Large intestine (tissue), 3 donors: Measurements from ENCODE around the gene TMC7. TPM values are rescaled to one million over a fixed set of nuclear protein-coding genes. Genes with fewer than 3 reads are reported as not detected.
A peak's percentile ranks its signal among the peaks of the same experiment; 100 is the strongest.

Experiments
- DNase-seq, 2 donors: peaks; one replicate each; pipeline versions ENCODE4 v3.0.0 to v3.0.0-alpha.2; 2013
- H3K27ac ChIP-seq: one replicate; pipeline ENCODE4 v1.5.1; 2013; ENCODE audit warnings: low read length
- H3K27me3 ChIP-seq: 2 replicates; pipeline ENCODE4 v1.6.1; 2013; ENCODE audit warnings: low read length; ENCODE audit not compliant: control insufficient read depth, insufficient read depth
- H3K36me3 ChIP-seq: 2 replicates; pipeline ENCODE4 v1.6.1; 2013; ENCODE audit warnings: low read length; ENCODE audit not compliant: control insufficient read depth, insufficient read depth
- H3K4me1 ChIP-seq: one replicate; pipeline ENCODE4 v1.6.1; 2013; ENCODE audit warnings: low read length; ENCODE audit not compliant: control insufficient read depth, insufficient read depth
- H3K4me3 ChIP-seq: one replicate; pipeline ENCODE4 v1.5.1; 2013; ENCODE audit warnings: low read length
- H3K9me3 ChIP-seq: one replicate; pipeline ENCODE4 v1.6.1; 2013; ENCODE audit warnings: mild to moderate bottlenecking, low read depth, low read length, moderate library complexity; ENCODE audit not compliant: control insufficient read depth
- WGBS: methylation state at CpG from one replicate; pipeline ENCODE4 v1.1.5; 2013; ENCODE audit warnings: low lambda C conversion rate; ENCODE audit not compliant: insufficient coverage; 5-methylcytosine and 5-hydroxymethylcytosine counted together
- polyA plus RNA-seq: library from polyadenylated mRNA; unstranded; fragments of 120-200 nt; gene quantifications from one replicate; pipeline ENCODE4 v1.2.1, GENCODE V29; 2013

TMC7 gene
- polyA plus RNA-seq, 1 donor, result 7.7 TPM

GRCh38 chr16:19086322-19087199, 102.8 kb downstream of the TMC7 start:
- Histone ChIP-seq H3K27me3 (no peaks in the 10 kb centered on the region), H3K36me3 (peaks cover 2% of the 10 kb centered on the region), H3K4me1 (peaks cover 10% of the 10 kb centered on the region), H3K9me3 (no peaks in the 10 kb centered on the region), H3K27ac (peak overlapping the region; percentile 18), H3K4me3 (peak overlapping the region; percentile 49)
- peak; percentile 86 to 89 for DNase-seq
- no CpG with 5 or more reads among the region's 52 CpGs for WGBS

- H3K9me3 ChIP-seq, result no peaks in the 10 kb centered on the region
- H3K27ac ChIP-seq, result no peak overlapping the region
Observed at GRCh38 chr16:19088341-19088916, 104.7 kb downstream of the TMC7 start.

GRCh38 chr16:19089410-19089955, 105.7 kb downstream of the TMC7 start:
- no peak for DNase-seq
- Histone ChIP-seq H3K36me3 (no peaks in the 10 kb centered on the region), H3K27ac (no peak overlapping the region), H3K4me3 (no peak overlapping the region), H3K4me1 (peaks cover 10% of the 10 kb centered on the region), H3K27me3 (no peaks in the 10 kb centered on the region), H3K9me3 (no peaks in the 10 kb centered on the region)
- WGBS, result no CpG with 5 or more reads among the region's 3 CpGs

More at GRCh38 chr16:19088341-19088916, 104.7 kb downstream of the TMC7 start:
- WGBS, result 66% methylated on average over 3 of the region's 5 CpGs
- Histone ChIP-seq H3K27me3 (no peaks in the 10 kb centered on the region), H3K4me3 (no peak overlapping the region), H3K4me1 (peaks cover 10% of the 10 kb centered on the region), H3K36me3 (no peaks in the 10 kb centered on the region)
- DNase-seq, result no peak

DNA sequence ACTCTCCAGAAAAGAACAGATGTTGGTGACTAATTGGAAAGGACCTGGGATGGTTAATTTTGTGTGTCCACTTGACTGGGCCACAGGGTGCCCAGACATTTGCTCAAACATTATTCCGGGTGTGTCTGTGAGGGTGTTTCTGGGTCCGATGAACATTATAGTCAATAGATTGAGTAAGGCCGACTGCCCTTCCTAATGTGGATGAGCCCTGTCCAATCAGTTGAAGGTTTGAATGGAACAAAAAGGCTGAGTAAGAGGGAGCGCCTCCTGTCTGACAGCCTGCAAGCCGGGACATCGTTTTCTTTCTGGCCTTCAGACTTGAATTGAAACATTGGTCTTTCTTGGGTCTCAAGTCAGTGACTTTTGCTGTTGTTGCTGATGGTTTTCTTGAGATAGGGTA, 107.2 kb downstream of the TMC7 start:
- H3K4me3 ChIP-seq, result no peak overlapping the region
- no CpG with 5 or more reads among the region's 6 CpGs for WGBS

GRCh38 chr16:19092653-19093410, 109.1 kb downstream of the TMC7 start:
- Histone ChIP-seq H3K36me3 (no peaks in the 10 kb centered on the region), H3K9me3 (no peaks in the 10 kb centered on the region), H3K4me1 (no peaks in the 10 kb centered on the region), H3K27me3 (no peaks in the 10 kb centered on the region), H3K27ac (no peak overlapping the region), H3K4me3 (no peak overlapping the region)
- no peak for DNase-seq
- no CpG with 5 or more reads among the region's 2 CpGs for WGBS

More for the DNA sequence above, 107.2 kb downstream of the TMC7 start:
- Histone ChIP-seq H3K36me3 (no peaks in the 10 kb centered on the region), H3K9me3 (no peaks in the 10 kb centered on the region), H3K27me3 (no peaks in the 10 kb centered on the region), H3K4me1 (peaks cover 8% of the 10 kb centered on the region), H3K27ac (no peak overlapping the region)
- no peak for DNase-seq

DNA sequence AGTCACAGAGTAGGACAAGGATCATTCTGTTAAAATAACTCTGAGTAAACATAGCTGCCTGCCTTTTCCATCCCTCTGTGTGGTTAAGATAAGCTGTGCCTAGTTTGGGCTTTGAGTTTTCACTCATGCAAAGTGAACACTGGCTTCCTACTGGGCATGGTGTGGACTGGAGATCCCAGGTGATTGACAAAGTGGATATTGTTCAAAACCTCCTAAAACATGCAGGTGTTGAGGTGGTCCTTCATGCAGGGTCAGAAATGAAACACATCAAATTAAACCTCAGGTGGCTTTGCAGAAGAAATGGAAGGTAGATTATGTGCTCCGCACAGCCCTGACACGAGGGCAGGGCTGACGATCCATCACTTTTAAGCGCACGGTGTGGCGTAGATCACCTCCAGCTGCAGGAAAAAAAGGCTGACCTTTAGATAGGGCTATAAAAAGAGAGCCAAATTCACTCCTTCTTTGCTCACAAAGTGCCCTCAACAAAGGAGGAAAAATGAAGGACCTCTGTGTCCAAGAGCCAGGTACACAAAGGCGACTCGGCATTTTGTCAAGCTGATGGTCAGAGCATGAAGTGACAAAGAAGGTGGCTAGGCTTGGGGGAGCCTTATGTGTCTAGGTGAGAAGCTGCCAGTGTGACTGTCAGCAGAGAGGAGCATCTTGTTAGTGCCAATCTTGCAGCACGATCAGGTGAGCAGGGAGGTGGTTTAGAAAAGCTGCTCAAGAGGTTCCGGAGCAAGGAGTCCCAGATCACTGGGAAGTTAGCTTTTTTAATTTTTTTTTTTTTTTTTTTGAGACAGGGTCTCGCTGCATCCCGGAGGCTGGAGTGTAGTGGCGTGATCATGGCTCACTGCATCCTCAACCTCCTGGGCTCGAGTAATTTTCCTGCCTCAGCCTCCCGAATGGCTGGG, 110.2 kb downstream of the TMC7 start:
- H3K27ac ChIP-seq, result no peak overlapping the region
- WGBS, result no CpG with 5 or more reads among the region's 15 CpGs
- no peaks in the 10 kb centered on the region for H3K36me3 ChIP-seq
- no peaks in the 10 kb centered on the region for H3K4me1 ChIP-seq
- no peak overlapping the region for H3K4me3 ChIP-seq
- no peaks in the 10 kb centered on the region for H3K9me3 ChIP-seq
- no peaks in the 10 kb centered on the region for H3K27me3 ChIP-seq
- no peak for DNase-seq

DNA sequence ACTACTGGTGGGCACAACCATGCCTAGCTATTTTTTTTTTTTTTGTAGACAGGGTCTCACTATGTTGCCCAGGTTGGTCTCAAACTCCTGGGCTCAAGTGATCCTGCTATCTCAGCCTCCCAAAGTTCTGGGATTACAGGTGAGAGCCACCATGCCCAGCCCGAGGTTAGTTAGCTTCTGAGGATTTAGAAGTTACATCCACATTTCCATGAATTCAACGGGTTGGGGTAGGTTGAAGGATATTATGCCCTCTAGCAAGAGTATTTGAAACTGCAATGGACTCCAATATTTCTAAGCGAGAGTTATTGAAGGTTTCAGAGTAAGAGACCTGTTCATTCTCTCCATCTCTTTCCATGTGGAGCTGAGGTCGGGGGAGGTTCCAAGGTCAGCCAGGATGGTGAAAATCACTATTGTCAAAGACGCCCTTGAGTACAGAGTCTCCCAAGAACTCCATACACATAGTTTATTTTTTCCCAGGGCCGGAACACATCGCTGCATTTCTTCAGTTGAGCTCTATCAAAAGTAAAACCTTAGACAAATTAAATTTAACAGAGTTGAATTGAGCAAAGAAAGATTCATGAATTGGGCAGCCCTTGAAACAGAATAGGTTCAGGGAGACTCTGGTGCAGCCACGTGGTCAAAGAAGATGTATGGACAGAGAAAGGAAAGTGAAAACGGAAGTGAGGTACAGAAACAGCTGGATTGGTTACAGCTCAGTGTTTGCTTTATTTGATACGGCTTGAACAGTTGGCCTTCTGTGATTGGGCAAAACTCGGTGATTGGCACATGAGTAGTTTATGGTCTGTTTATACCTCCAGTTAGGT, 111.0 kb downstream of the TMC7 start:
- H3K27me3 ChIP-seq, result no peaks in the 10 kb centered on the region
- H3K4me3 ChIP-seq, result no peak overlapping the region
- no peaks in the 10 kb centered on the region for H3K4me1 ChIP-seq
- peak in 1 of 2 donors; percentile 65 for DNase-seq
- no CpG with 5 or more reads among the region's 11 CpGs for WGBS
- no peaks in the 10 kb centered on the region for H3K9me3 ChIP-seq
- H3K36me3 ChIP-seq, result no peaks in the 10 kb centered on the region
- H3K27ac ChIP-seq, result no peak overlapping the region

GRCh38 chr16:19095654-19096053, 111.9 kb downstream of the TMC7 start:
- Histone ChIP-seq H3K27ac (no peak overlapping the region), H3K4me1 (no peaks in the 10 kb centered on the region), H3K4me3 (no peak overlapping the region), H3K27me3 (no peaks in the 10 kb centered on the region), H3K9me3 (no peaks in the 10 kb centered on the region), H3K36me3 (no peaks in the 10 kb centered on the region)
- no peak for DNase-seq
- no CpG with 5 or more reads among the region's 5 CpGs for WGBS

- WGBS, result no CpG with 5 or more reads among the region's 1 CpG
- DNase-seq, result no peak
- H3K27me3 ChIP-seq, result no peaks in the 10 kb centered on the region
- H3K9me3 ChIP-seq, result no peaks in the 10 kb centered on the region
- H3K4me1 ChIP-seq, result no peaks in the 10 kb centered on the region
- H3K27ac ChIP-seq, result no peak overlapping the region
- H3K36me3 ChIP-seq, result no peaks in the 10 kb centered on the region
- H3K4me3 ChIP-seq, result no peak overlapping the region
Observed at GRCh38 chr16:19098173-19098572, 114.4 kb downstream of the TMC7 start.
